Vagina (tissue), 2 donors: Measurements from ENCODE around the gene SPHK1. TPM values are rescaled to one million over a fixed set of nuclear protein-coding genes. Genes with fewer than 3 reads are reported as not detected.
"Not testable (repeated sequence)": the region's sequence is repeated elsewhere in the genome, so short reads cannot be mapped to it uniquely, and the experiment has no call there.

Source experiments
- DNase-seq, 2 donors: peaks; one replicate each; pipeline ENCODE4 v3.0.0-alpha.2; 2017; ENCODE audit errors: extremely low spot score in 2 of 2
- H3K27ac ChIP-seq: fragments of 200-600 bp; sonication (generic); one replicate; pipeline ENCODE4 v1.5.1; 2019
- H3K27me3 ChIP-seq: fragments of 200-600 bp; sonication (generic); one replicate; pipeline ENCODE4 v1.5.1; 2019
- H3K36me3 ChIP-seq, 2 donors: fragments of 200-600 bp; sonication (generic); one replicate each; pipeline ENCODE4 v1.5.1; 2017 to 2019
- H3K4me1 ChIP-seq: fragments of 200-600 bp; sonication (generic); one replicate; pipeline ENCODE4 v1.5.1; 2019
- H3K4me3 ChIP-seq, 2 donors: fragments of 200-600 bp; sonication (generic); 1 replicate in 1 of 2; 2 replicates in 1 of 2; pipeline ENCODE4 v1.5.1; 2016 to 2019
- H3K9me3 ChIP-seq: fragments of 200-600 bp; sonication (generic); one replicate; pipeline ENCODE4 v1.5.1; 2019
- CTCF ChIP-seq, 3 experiments: fragments of 450-650 bp in 2 of 3; fragments of 200-600 bp in 1 of 3; sonication (generic) in 1 of 3; IDR thresholded peaks; one replicate each; pipeline ENCODE4 v1.5.1; 2017 to 2019; ENCODE audit warnings: antibody characterized with exemption in 3 of 3, mild to moderate bottlenecking in 2 of 3, moderate library complexity in 2 of 3
- POLR2A ChIP-seq, 2 donors: fragments of 450-650 bp; IDR thresholded peaks; one replicate each; pipeline ENCODE4 v1.6.1; 2017; ENCODE audit warnings: antibody characterized with exemption in 2 of 2, mild to moderate bottlenecking in 2 of 2, moderate library complexity in 2 of 2
- POLR2AphosphoS5 ChIP-seq, 2 donors: sonication (generic); formaldehyde crosslinking; IDR thresholded peaks; one replicate each; pipeline ENCODE4 v1.9.0; 2017; ENCODE audit warnings: antibody characterized with exemption in 2 of 2, mild to moderate bottlenecking in 2 of 2, low read depth in 1 of 2; ENCODE audit not compliant: insufficient read depth in 1 of 2
- intact Hi-C: fragments of 100-400 bp; cut with DNase I; formaldehyde crosslinking; loops from one replicate; pipeline ENCODE4 v1.15.1; 2023
- total RNA-seq: library from RNA; depleted of rRNA; stranded (reverse); fragments of >200 nt; gene quantifications from one replicate; pipeline ENCODE4 v1.2.3, GENCODE V29; 2016

The SPHK1 gene
- total RNA-seq, 1 donor from 2014 or later, result 11.0 TPM

- peaks cover 0 to 10% of the 10 kb centered on the region in 2 donors for H3K36me3 ChIP-seq
- no peak for DNase-seq
- intact Hi-C loops, result no loop called here
Observed at GRCh38 chr17:76341301-76341700, 43.1 kb upstream of the SPHK1 start.

GRCh38 chr17:76343106-76343505, 41.3 kb upstream of the SPHK1 start:
- TF ChIP-seq CTCF (IDR thresholded peaks at IDR 0.05), result no peak
- no peak for TF ChIP-seq POLR2A (IDR thresholded peaks at IDR 0.05)
- TF ChIP-seq POLR2AphosphoS5 (IDR thresholded peaks at IDR 0.05; ENCODE audit: insufficient read depth in 1 of 2, low read depth in 1 of 2), result no peak
- no peak for DNase-seq
- Histone ChIP-seq H3K9me3 (no peaks in the 10 kb centered on the region), H3K36me3 (peaks cover 0 to 26% of the 10 kb centered on the region in 2 donors), H3K4me1 (no peaks in the 10 kb centered on the region), H3K27me3 (no peaks in the 10 kb centered on the region), H3K4me3 (no peak overlapping the region), H3K27ac (no peak overlapping the region)
- intact Hi-C loops, result no loop called here

More at GRCh38 chr17:76341301-76341700, 43.1 kb upstream of the SPHK1 start:
- Histone ChIP-seq H3K27me3 (no peaks in the 10 kb centered on the region), H3K4me3 (no peak overlapping the region), H3K9me3 (no peaks in the 10 kb centered on the region), H3K4me1 (no peaks in the 10 kb centered on the region), H3K27ac (no peak overlapping the region)
- no peak for TF ChIP-seq CTCF (IDR thresholded peaks at IDR 0.05)
- TF ChIP-seq POLR2A (IDR thresholded peaks at IDR 0.05), result no peak
- TF ChIP-seq POLR2AphosphoS5 (IDR thresholded peaks at IDR 0.05; ENCODE audit: insufficient read depth in 1 of 2, low read depth in 1 of 2), result no peak

GRCh38 chr17:76345377-76345974, 38.9 kb upstream of the SPHK1 start:
- no peaks in the 10 kb centered on the region for H3K9me3 ChIP-seq
- no peak overlapping the region for H3K4me3 ChIP-seq
- H3K36me3 ChIP-seq, result peaks cover 0 to 28% of the 10 kb centered on the region in 2 donors
- no peak overlapping the region for H3K27ac ChIP-seq
- TF ChIP-seq POLR2AphosphoS5 (IDR thresholded peaks at IDR 0.05; ENCODE audit: insufficient read depth in 1 of 2, low read depth in 1 of 2), result no peak
- TF ChIP-seq POLR2A (IDR thresholded peaks at IDR 0.05), result no peak
- no peak for TF ChIP-seq CTCF (IDR thresholded peaks at IDR 0.05)
- intact Hi-C loops, result no loop called here
- DNase-seq, result no peak
- H3K4me1 ChIP-seq, result no peaks in the 10 kb centered on the region
- no peaks in the 10 kb centered on the region for H3K27me3 ChIP-seq

- H3K36me3 ChIP-seq, result peaks cover 0 to 24% of the 10 kb centered on the region in 2 donors
Observed at GRCh38 chr17:76346936-76347335, 37.5 kb upstream of the SPHK1 start.

GRCh38 chr17:76350463-76350862, 33.9 kb upstream of the SPHK1 start:
- no peak for TF ChIP-seq CTCF (IDR thresholded peaks at IDR 0.05)
- no peak for TF ChIP-seq POLR2AphosphoS5 (IDR thresholded peaks at IDR 0.05; ENCODE audit: insufficient read depth in 1 of 2, low read depth in 1 of 2)
- no peaks in the 10 kb centered on the region for H3K27me3 ChIP-seq
- H3K27ac ChIP-seq, result no peak overlapping the region
- no peak for DNase-seq
- peaks cover 0 to 18% of the 10 kb centered on the region in 2 donors for H3K36me3 ChIP-seq
- intact Hi-C loops, result no loop called here
- no peaks in the 10 kb centered on the region for H3K9me3 ChIP-seq
- peaks cover 21% of the 10 kb centered on the region for H3K4me1 ChIP-seq
- H3K4me3 ChIP-seq, result no peak overlapping the region

More at GRCh38 chr17:76346936-76347335, 37.5 kb upstream of the SPHK1 start:
- H3K4me1 ChIP-seq, H3K4me3 ChIP-seq, H3K27ac ChIP-seq, H3K27me3 ChIP-seq, DNase-seq, intact Hi-C loops, H3K9me3 ChIP-seq: not testable (repeated sequence)
